ENCODE measurements around the gene TRRAP. TPM values are rescaled to one million over a fixed set of nuclear protein-coding genes. Genes with fewer than 3 reads are reported as not detected.

The TRRAP gene
- total and polyA plus RNA-seq, 2 of the 4 experiments (the other 2 are of a cell fraction), result 12.5 to 18.1 TPM

GRCh38 chr7:98848918-98849317, 29.4 kb upstream of the TRRAP start:
- H2BK5ac ChIP-seq (ENCODE audit: low read depth, low read length, poor library complexity, severe bottlenecking), result no peak overlapping the region
- no peak overlapping the region for H3K4me3 ChIP-seq (ENCODE audit: insufficient read depth, low read depth, low read length)
- dilution Hi-C loops (cut with HindIII; ENCODE audit: low sequenced_read_pairs, unreplicated experiment) (no loop called here), intact Hi-C loops (cut with micrococcal nuclease) (loop anchor here (10.0 kb wide), 1 partner anchor 734 kb away; no protein-coding TSS in a partner anchor), in situ Hi-C loops (cut with MboI; ENCODE audit: low sequenced_read_pairs) (no loop called here)
- no peak overlapping the region for H3K18ac ChIP-seq (ENCODE audit: low read depth, low read length)
- H3K79me1 ChIP-seq (ENCODE audit: low read depth in 1 of 2, low read length in 2 of 2), result no peaks in the 10 kb centered on the region
- no peak overlapping the region for H4K8ac ChIP-seq (ENCODE audit: low read depth in 2 of 2, low read length in 2 of 2)
- H3K36me3 ChIP-seq (ENCODE audit: control insufficient read depth, insufficient read depth, low read length), result peaks cover 4% of the 10 kb centered on the region; the same call in 1 of the 2 replicates
- no peak for TF ChIP-seq SMC3 (IDR thresholded peaks at IDR 0.05; ENCODE audit: low read depth, low read length)
- TF ChIP-seq RAD21 (IDR thresholded peaks at IDR 0.05; ENCODE audit: low read length), result no peak
- no peak for TF ChIP-seq ELK1 (IDR thresholded peaks at IDR 0.05; ENCODE audit: borderline replicate concordance, low read depth, low read length)
- no peak for TF ChIP-seq CEBPB (IDR thresholded peaks at IDR 0.05; ENCODE audit: low read depth, low read length)
- no peak for TF ChIP-seq RCOR1 (IDR thresholded peaks at IDR 0.05; ENCODE audit: insufficient replicate concordance, low read length)
- no peak for TF ChIP-seq MAZ (IDR thresholded peaks at IDR 0.05; ENCODE audit: borderline replicate concordance, low read depth, low read length)
- TF ChIP-seq BHLHE40 (IDR thresholded peaks at IDR 0.05; ENCODE audit: low read depth, low read length), result no peak
- TF ChIP-seq NFE2L2 (IDR thresholded peaks at IDR 0.05; ENCODE audit: low read depth, low read length), result no peak
- TF ChIP-seq CTCF (conservative IDR thresholded peaks at IDR 0.05; ENCODE audit: low read depth, low read length), result no peak
- TF ChIP-seq FOS (IDR thresholded peaks at IDR 0.05; ENCODE audit: low read depth, low read length), result no peak
- TF ChIP-seq RFX5 (IDR thresholded peaks at IDR 0.05; ENCODE audit: low read depth, low read length), result no peak
- TF ChIP-seq POLR2A (IDR thresholded peaks at IDR 0.05; ENCODE audit: low read depth, low read length), result no peak
- TF ChIP-seq MXI1 (IDR thresholded peaks at IDR 0.05; ENCODE audit: borderline replicate concordance, low read depth, low read length), result no peak
- TF ChIP-seq USF2 (IDR thresholded peaks at IDR 0.05; ENCODE audit: low read depth, low read length), result no peak
- TF ChIP-seq CHD1 (IDR thresholded peaks at IDR 0.05; ENCODE audit: low read depth, low read length), result no peak
- no peak for TF ChIP-seq MAFK (IDR thresholded peaks at IDR 0.05; ENCODE audit: low read depth, low read length)
- H3K23ac ChIP-seq (ENCODE audit: low read depth, low read length), result no peak overlapping the region
- H3K4me1 ChIP-seq (ENCODE audit: control insufficient read depth, insufficient read depth, low read length), result peaks cover 10% of the 10 kb centered on the region
- H2BK20ac ChIP-seq (ENCODE audit: low read depth, low read length), result no peak overlapping the region
- H4K91ac ChIP-seq (ENCODE audit: insufficient read depth, low read depth, low read length), result no peak overlapping the region
- no peak for DNase-seq
- no peak overlapping the region for H3K56ac ChIP-seq (ENCODE audit: extremely low read depth, insufficient read depth, low read length)
- no peak overlapping the region for H3K4ac ChIP-seq (ENCODE audit: low read depth, low read length)
- no peaks in the 10 kb centered on the region for H4K20me1 ChIP-seq (ENCODE audit: insufficient read depth, low read length)
- no peak overlapping the region for H3K4me2 ChIP-seq (ENCODE audit: low read depth, low read length)
- H3K27me3 ChIP-seq (ENCODE audit: control insufficient read depth, insufficient read depth, low read length), result no peaks in the 10 kb centered on the region
- H2BK15ac ChIP-seq (ENCODE audit: low read depth, low read length), result no peak overlapping the region
- BruUV-seq (replicated peaks), result no TSS peak
- no CpG with 5 or more reads among the region's 3 CpGs for WGBS, 2 experiments (ENCODE audit: extremely low coverage in 2 of 2, insufficient read length in 1 of 2)
- H3K9ac ChIP-seq (ENCODE audit: low read depth, low read length), result no peak overlapping the region
- H2BK120ac ChIP-seq (ENCODE audit: low read depth, low read length), result no peak overlapping the region
- H4K5ac ChIP-seq (ENCODE audit: low read depth, low read length), result no peak overlapping the region
- no peak overlapping the region for H2AK5ac ChIP-seq (ENCODE audit: low read depth, low read length)
- no peak overlapping the region for H2AFZ ChIP-seq (replicated peaks; ENCODE audit: low read length, poor library complexity)
- CTCF ChIA-PET, result interaction anchor here (0.6 kb wide), 1 partner anchor 548 kb away, joined by 3 read pairs; no protein-coding TSS in a partner anchor
- no peak overlapping the region for H3K14ac ChIP-seq (replicated peaks; ENCODE audit: low read depth, low read length)
- peak overlapping the region; percentile 19 for H2AK9ac ChIP-seq (replicated peaks; ENCODE audit: low read depth, low read length, poor library complexity)
- peaks cover 5% of the 10 kb centered on the region; the same call in 1 of the 2 replicates for H3K9me1 ChIP-seq (ENCODE audit: insufficient read depth, low read length)
- POLR2A ChIA-PET (ENCODE audit: unreplicated experiment), result no interaction called here
- no peak overlapping the region for H3K27ac ChIP-seq (ENCODE audit: insufficient read depth, low read length)
- no peak for ATAC-seq (ENCODE audit: low read depth)
- peaks cover 19% of the 10 kb centered on the region for H3K9me3 ChIP-seq (ENCODE audit: control insufficient read depth, insufficient read depth, low read length)
